ENCODE results near the gene SERPINB13.
"Not testable (repeated sequence)": the region's sequence is repeated elsewhere in the genome, so short reads cannot be mapped to it uniquely, and the experiment has no call there.

The SERPINB13 gene

DNA sequence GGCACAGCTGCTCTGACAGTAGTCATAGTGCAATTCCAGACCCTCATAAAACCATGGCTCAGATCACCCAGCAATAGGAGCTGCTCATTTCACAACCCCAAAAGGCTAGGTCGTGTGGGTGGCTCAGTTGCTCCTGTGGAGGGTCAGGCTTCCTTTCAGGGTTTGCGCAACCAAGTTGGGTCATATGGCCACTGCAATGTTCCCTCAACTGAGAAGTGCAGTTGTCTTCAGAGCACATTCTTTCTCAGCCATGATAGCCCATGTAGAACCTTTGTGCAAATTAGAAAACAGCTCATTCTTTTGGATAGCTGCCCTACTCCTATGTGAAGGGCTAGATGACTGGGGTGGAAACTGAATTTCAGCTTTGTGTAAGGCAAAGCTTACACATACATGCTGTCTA, 3.2 kb downstream of the SERPINB13 start:
- DNase-seq (ENCODE audit: low read depth, low spot score): no peak

DNA sequence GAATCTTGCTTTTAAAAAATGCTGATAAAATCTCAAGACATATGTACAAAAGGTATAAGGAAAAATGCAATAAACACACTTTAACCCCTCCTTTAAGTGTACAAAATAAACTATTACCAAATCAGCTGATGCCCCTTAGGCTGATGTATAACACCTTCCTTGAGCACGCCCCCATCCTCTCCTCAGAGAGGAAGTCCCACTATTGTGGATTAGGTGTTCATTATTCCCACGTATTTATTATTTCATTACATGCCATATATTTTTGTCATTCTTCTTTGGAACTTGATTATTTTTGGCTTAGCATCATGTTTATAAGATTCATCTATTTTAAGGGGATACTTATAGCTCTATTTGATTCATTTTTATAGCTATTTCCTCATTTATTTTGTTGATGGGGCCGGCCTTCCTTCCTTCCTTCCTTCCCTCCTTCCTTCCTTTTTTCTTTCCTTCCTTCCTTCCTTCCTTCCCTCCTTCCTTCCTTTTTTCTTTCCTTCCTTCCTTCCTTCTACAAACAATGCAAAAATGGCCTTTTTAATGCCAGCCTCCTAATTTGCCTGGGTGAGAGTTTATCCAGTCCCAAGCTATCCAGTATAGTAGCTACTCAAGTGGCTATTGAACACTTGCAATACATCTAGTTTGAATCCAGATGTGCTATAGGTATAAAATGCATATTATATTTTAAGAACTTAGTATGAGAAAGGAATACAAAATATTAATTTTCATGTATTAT, 4.0 kb downstream of the SERPINB13 start:
- no peak for DNase-seq (ENCODE audit: low read depth, low spot score)

DNA sequence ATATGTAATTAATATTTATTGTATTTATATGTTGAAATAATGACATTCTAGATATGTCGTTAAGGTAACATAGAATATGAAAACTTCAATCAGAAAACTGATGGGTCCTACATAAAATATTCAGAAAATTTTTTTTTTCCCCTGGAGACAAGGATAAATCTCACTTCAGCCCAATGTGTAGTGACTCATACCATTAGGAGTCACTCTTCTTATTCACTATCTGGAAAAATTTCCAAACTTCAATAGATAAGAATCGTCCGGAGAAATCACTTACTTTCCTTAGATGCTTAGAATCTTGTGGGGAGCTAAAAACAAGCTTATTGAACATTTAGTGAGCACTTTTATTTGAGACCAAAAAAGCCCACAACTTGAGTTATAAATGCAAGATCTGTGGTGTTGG, 4.6 kb downstream of the SERPINB13 start:
- no peak for DNase-seq (ENCODE audit: low read depth, low spot score)

DNA sequence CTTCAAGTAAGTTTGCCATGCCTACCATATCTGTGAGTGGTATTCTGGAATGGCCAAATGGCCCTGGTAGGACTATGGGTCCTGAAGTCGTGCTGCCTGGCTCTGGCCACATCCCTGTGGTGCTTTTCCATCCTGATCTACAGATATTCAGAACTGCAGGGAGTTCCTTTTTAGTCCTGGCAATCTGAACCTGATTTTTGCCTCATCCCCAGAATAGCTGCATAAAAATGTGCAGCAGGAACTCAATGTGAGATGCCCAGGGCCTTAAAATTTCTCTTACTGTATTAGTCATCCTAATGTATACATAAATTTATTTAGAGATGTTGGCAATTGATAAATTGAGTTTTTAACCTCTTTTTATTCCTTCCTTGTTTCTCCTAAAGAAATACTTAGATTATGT, 5.3 kb downstream of the SERPINB13 start:
- no peak for DNase-seq (ENCODE audit: low read depth, low spot score)

DNA sequence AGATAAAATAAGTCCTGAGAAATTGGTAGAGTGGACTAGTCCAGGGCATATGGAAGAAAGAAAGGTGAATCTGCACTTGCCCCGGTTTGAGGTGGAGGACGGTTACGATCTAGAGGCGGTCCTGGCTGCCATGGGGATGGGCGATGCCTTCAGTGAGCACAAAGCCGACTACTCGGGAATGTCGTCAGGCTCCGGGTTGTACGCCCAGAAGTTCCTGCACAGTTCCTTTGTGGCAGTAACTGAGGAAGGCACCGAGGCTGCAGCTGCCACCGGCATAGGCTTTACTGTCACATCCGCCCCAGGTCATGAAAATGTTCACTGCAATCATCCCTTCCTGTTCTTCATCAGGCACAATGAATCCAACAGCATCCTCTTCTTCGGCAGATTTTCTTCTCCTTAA, 9.8 kb downstream of the SERPINB13 start:
- no peak for DNase-seq (ENCODE audit: low read depth, low spot score)

DNA sequence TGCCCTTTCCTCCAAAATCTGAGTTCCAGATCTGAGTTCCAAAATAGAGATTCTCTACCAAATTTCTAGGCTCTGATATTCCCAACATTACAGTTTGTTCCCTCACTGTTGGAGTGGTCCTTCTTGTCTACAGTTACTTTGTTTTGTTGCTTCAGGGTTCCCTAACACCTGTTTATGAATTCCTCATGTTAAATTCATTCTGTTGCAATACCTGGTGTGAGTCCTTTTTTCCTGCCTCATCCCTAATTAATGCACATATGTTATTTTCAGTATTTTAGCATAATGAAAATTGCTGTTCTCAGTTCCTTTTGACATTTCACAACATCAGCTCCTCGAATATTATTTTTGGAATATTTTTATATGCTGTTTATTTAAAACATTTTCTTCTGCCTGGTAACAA, 16.2 kb downstream of the SERPINB13 start:
- no peak for DNase-seq (ENCODE audit: low read depth, low spot score)

DNA sequence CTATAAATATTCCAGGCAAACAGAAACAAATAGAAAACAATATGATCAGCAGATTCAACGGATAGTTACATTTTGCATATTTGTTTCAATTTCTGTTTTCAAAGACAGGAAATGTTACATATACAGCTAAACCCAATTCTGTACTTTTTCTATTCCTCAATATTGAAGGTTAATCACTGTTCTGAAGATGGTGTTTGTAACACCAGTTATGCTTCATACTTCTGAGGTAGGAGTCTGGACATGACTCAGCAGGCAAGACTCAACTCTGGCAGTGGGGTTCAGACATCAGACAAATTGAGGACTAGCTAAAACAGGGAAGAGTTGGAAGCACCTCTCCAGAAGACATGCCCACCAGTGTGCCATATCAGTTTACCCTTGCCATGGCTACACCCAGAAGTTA, 16.6 kb downstream of the SERPINB13 start:
- no peak for DNase-seq (ENCODE audit: low read depth, low spot score)

DNA sequence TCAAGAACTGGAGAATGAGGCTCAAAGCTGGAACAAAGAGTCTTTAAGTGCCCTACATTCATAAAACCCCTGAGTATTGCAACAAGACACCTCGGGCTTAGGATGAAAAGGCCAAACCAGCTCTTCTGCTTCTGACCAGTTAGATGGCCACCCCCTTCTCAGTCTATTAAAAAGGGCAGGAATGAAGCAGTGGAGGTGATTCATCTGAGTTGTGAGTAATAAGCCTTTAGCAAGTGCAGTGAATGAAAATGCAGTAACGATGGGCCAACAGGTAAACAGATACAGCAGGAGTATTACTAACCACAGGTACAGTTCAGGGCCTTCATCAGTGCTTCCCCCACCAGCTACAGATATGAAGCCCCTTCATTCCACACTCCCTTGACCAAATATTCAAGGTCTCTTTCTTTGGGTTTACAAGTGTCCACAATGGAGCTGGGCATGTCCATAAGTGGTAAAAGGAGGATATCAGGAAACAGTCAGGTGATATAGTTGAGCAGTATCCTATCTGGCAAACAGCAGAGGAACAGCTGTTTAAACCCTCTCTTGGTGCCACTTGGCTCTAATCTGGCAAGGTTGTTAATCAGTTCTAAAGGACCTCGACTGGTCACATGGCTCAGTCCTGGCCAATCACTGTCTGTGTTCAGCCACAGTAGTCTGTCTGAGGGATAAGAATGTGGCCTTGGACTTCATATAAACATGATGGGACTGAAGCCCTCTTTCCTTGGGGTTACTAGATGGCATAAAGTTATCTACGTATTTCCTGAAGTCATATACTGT, 17.8 kb downstream of the SERPINB13 start:
- no peak for DNase-seq (ENCODE audit: low read depth, low spot score)

DNA sequence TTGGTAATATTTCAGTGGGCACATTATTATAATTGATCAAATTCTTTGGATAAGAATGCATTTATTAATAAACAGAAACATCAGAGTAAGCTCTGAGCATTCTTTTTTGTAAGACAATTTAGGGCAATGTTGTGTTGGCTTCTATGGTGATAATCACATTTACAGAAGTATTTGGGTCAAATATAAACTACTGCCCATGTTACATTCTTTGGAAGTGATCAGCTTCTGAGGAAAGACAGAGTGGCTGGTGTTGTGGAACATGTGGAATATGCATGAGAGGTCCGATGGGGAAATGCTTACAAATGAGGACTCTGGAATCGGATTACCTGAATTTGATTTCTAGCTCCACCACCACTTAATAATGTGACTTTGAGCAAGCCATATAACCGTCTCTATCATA, 19.4 kb downstream of the SERPINB13 start:
- no peak for DNase-seq (ENCODE audit: low read depth, low spot score)

DNA sequence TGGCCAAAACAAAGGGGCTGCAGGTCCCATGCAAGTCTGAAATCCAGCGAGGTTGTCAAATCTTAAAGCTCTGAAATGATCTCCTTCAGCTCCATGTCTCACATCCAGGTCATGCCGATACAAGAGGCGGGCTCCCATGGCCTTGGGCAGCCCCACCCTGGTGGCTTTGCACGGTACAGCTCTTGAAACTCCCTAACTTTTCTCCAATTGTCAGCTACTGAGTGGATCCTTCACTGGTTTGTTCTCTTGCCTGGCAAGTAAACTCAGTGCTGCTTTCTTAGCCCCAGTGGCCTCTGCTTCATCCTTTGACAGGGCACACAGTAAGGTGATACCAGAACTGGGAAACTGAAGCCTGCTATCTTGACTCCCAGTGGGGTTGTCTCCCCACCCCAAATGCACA, 26.3 kb downstream of the SERPINB13 start:
- no peak for DNase-seq (ENCODE audit: low read depth, low spot score)

DNA sequence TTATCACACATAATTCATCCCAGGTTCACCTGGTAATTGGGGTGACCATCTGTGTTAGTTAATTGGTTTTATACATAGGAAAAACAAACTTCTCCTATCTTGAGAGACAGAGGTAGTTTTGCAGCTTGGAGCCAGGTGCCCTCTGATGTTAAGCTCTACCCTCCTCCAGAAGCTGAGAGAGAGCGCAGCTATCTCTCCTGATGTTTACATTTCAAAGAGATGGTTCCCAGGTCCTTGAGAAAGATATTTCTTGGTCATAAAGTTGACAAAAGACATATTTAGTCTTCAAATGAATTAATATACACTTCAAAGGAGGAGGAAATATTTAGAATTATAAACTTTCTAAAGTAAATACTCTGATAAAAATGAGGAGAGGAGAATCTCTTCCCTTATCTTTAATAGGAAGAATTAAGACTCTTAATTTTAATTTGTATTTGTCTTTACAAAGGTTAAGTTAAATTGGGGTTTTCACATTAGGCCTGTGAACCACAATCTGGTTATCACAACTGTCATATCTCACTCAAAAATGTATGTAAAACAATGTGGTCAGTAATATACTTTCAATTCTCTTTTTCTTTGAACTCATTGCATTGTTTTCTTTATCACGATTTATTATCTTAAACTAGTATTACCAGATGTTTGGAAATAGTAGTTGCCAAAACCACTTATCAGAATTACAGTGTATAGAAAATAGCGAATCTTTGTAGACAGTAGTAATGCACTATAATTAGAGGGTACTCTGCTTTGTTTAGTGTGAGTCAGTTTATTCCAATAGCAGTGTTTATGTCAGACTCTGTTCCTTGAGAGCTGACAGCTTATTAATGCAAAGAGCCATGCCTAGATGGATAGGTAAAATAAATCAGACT, 30.1 kb downstream of the SERPINB13 start:
- no peak for DNase-seq (ENCODE audit: low read depth, low spot score)

DNA sequence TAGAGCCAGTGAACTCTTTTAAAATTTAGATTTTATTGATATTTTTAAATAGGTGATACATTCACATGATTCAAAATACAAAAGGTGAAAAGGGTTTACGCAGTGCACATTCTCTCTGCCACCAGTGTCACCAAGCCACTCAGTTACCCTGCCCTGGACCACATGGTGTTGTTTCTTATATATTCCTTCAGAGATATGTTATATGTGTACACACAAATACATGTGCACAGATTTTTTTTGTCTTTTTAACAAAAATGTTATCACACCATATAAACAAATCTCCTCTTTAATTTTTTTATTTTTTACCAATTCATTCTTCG, 30.7 kb downstream of the SERPINB13 start:
- DNase-seq (ENCODE audit: low read depth, low spot score): no peak

DNA sequence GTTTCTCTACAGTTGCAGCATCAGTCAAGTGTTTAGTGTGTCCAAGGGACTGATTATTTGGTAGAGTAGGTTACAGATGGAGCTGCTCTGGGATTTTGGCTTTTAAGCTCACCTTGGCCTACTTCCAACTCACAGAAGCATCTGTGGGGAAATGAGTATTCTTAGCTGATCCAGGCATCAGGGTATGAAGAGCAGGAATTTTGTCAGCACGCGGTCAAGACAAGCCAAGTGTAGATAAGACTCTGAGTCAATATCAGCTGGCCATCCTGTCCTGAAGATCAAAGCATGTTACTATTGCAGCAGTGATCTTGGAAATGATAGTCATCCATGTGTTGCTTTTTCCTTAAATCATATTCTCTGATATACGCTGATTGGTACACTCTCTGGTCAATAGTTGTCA, 32.5 kb downstream of the SERPINB13 start:
- no peak for DNase-seq (ENCODE audit: low read depth, low spot score)

DNA sequence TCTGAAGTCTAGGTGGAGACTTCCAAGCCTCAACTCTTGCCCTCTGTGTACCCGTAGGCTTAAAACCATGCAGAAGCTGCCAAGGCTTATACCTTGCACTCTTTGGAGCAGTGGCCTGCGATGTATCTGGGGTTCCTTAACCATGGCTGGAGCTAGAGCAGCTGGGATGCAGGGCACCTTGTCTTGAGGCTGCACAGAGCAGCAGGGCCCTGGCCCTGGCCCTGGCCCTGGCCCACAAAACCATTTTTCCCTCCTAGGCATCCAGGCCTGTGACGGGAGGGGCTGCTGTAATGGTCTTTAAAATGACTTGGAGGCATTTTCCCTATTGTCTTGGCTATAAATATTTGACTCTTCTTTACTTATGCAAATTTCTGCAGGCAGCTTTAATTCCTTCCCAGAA, 37.7 kb downstream of the SERPINB13 start:
- no peak for DNase-seq (ENCODE audit: low read depth, low spot score)

DNA sequence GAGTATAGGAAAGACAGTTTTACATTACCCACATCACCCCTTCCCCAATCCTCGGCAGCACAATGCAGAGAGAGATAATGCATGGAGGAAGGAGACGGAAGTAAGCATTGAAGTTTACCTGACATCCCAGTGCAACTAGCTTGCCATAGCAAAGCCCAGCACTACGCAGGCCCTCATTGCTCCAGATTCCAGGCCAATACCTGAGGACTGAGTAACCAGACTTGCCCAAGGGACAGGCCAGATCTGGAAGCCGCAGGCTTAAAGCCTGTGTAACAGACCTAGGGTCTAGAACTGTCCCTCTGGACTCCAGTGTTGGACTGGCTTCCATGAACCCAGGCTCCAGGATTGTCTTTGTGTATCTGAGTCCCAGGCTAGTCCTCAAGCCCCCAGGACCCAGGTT, 39.3 kb downstream of the SERPINB13 start:
- DNase-seq (ENCODE audit: low read depth, low spot score): no peak

DNA sequence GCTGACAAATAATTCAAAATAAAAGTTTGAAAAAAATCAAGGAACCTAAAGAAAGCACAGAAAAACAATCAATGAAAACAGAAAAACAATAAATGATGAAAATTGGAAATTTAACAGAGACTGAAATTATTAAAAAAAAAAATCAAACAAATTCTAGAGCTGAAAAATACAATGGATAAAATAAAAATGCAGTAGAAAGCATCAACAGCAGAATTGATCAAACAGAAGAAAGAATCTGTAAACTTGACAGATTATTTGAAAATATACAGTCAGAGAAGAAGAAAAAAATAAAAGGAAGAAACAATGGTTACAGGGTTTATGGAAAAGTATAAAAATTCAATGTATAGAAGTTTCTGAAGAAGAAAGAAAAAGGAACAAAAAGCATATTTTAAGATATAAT, 40.7 kb downstream of the SERPINB13 start:
- no peak for DNase-seq (ENCODE audit: low read depth, low spot score)

DNA sequence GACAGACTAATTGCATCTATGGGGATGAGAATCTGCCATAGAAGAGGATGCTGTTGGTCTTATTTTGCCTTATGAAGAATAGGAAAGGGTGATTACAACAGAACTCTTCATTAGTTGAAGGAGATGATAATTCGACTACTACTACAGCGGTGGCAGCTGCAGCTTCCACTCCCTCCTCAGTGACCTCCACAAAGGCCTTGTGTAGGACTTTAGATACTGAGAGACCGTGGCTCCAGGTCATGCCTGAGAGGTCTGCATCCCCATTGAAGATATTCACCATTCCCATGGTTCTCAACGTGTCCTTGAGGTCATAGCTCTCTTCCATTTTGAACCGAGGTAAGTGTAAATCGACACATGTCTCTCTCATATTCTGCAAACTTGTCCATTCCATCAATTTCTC, 50.6 kb downstream of the SERPINB13 start:
- no peak for DNase-seq (ENCODE audit: low read depth, low spot score)

DNA sequence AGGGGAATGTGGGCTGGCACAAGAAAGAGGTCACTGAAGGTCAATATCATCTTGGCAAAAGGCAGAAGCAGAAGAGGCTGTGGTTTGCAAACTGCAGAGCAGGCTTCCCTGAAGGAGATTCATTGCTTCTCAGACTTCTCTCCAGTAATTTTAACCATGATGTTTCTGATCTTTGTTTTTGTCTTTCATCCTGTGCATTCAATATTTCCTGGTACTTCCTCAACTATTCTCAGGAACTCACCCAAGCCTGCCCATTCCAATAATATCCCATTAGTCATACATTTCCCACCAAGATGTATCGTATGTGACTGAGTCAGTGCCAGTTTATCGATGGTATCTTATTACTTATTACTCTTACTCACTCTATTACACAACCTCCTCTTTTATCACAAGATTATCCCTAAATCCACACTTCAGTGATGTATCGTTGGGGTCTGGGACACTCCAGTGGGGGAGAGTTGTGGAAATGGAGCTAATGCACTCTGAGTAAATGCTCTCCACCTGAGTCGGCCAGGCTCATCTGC, 54.1 kb downstream of the SERPINB13 start:
- not testable (repeated sequence) for DNase-seq (ENCODE audit: low read depth, low spot score)

DNA sequence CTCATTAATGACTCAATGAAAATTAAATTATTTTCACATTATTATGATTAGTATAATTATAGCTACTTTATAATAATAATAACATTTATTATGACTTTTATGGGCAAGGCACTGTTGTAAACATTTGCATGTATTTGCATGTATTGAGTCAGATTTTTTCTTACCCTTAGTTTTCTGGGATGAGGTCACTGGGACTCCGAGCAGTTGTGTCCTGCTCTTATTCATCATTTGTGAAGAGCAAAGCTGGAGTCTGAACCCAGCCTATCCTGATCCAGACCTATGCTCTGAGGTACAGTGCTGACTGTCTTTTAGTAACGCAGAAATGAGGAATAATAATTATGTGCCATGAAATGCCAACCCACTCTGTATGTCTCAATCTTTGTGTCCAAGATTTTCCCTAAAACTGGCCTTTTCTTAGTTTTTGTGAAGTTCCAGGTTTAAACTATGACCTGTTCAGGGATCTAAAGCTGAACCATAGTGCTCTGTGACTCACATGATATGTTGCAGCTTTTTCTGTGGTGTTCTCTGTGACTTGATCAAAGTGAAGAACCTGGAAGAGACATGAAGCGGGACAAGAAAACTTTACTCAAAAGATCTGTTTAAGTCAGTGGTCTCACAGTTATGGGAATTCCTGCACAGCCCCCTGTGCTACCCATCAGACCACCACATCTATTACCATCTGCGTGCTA, 55.7 kb downstream of the SERPINB13 start:
- not testable (repeated sequence) for DNase-seq (ENCODE audit: low read depth, low spot score)

DNA sequence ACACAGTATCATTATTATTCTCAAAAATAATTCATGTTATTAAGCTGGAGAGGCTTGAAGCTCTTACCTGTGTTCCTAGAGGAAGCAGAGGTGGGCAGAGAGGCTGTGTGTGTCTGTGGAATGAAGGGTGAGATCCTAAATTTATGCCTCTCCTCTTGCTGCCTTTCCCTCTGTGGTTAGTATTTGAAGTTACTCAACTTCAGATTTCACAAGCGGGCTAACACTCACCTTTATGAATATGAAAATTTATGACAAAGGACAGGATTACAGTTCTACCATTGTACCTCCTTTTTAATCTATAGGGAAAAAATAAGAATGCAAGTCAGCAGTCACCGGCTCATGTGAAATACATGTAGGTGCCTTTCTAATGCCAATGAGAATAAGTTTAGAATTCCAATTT, 57.0 kb downstream of the SERPINB13 start, which contains the start of gene SERPINB4:
Gene SERPINB4 (minus strand): TSS at position 115 of the 400 bp plus-strand sequence. CDS start 679 bp downstream, outside the sequence.
- DNase-seq (ENCODE audit: low read depth, low spot score): not testable (repeated sequence)

DNA sequence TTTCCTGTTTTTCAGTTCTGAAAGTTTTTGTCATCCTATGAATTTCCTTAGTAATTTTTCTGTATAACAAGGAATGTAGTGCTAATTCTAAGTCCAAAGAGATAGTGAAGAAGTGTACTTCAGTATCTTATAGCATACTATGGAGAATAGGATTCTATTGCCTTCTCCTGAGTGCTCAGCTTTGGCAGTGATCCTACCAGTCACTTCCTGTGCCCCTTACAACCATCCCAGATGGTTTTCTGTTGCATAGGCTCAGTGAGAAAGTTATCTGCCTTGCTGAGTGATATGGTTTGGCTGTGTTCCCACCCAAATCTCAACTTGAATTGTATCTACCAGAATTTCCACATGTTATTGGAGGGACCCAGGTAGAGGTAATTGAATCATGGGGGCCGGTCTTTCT, 57.6 kb downstream of the SERPINB13 start:
- not testable (repeated sequence) for DNase-seq (ENCODE audit: low read depth, low spot score)

Measured in brain pericyte (primary cell).